SK-N-MC (cell line): ENCODE measurements around the gene MAMDC4.

Source experiments
- EZH2 ChIP-seq: fragments of 200-600 bp; sonication (generic); IDR thresholded peaks from one replicate; pipeline ENCODE4 v1.6.1; 2017; ENCODE audit warnings: antibody characterized with exemption
- FOXP2 ChIP-seq: optimal IDR thresholded peaks from 2 replicates; pipeline ENCODE3; 2011; ENCODE audit warnings: mild to moderate bottlenecking, moderate library complexity; ENCODE audit not compliant: insufficient read depth; ENCODE audit errors: extremely low read length, control extremely low read depth
- POLR2AphosphoS5 ChIP-seq: IDR thresholded peaks from 2 replicates; pipeline ENCODE4 v1.6.1; 2012; ENCODE audit warnings: mild to moderate bottlenecking, low read depth, low read length, borderline replicate concordance

- TF ChIP-seq POLR2AphosphoS5 (no peak), EZH2 (no peak), FOXP2 (no peak)
Measured at GRCh38 chr9:136876476-136876875, 24.3 kb downstream of the MAMDC4 start.
